GM19025 (cell line): Measurements from ENCODE around the gene NPHP1.
"Not testable (repeated sequence)": the region's sequence is repeated elsewhere in the genome, so short reads cannot be mapped to it uniquely, and the experiment has no call there.

Experiments
- ATAC-seq: cut with Tn5 transposase; IDR thresholded peaks from one replicate; pipeline ENCODE4 v1.9.1; 2021; ENCODE audit warnings: mild to moderate bottlenecking, low read depth, moderate library complexity; ENCODE audit not compliant: unreplicated experiment

The NPHP1 gene

DNA sequence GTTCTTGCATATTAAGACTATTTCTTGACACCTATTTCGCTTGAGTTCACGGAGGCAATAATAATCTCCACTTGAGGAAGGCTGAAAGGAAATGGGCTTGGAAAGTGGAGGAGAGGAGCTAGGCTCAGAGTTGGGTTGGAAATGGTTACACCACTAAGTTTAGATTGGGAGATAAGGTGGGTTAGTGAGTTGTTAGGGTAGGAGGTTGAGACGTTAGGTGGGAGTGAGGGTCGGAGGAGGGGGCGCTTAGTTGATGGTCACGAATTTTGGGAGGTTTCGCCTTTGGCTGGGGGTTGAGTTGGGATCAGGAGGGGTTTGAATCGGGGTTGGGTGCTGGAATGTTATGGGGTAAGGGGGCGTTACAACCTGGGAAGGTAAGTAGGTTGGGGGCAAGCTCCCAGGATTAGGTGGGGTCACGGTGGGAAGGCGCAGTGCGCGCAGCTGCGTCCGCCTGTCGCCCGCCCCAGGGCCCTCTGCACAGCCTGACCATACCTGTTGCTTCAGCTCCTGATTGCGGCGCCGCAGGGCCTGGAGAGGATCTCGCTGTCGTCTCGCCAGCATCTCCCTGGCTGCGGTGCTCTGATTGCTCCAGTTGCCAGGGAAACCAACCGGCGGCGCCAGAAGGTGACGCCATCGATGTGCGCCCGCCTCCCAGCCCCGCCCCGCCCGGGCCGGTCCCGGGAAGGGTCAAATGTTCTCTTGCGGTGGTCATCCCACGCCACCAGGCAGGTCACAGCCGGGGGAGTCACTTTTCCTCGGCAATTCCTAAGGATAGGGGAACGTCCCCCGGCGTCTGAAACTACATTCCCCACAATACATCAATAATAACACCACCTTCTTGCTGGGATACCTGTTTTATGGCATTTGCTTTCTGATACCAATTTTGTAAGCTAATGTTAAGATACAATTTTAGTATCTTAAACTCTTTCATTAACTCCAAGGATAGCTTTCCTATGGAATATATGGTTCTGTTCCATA lies at the start of gene NPHP1:
NPHP1 (minus strand) TSS at position 606 of the 978 bp plus-strand sequence; CDS start at position 561, 45 bp downstream.
- peak; percentile 99 for ATAC-seq

DNA sequence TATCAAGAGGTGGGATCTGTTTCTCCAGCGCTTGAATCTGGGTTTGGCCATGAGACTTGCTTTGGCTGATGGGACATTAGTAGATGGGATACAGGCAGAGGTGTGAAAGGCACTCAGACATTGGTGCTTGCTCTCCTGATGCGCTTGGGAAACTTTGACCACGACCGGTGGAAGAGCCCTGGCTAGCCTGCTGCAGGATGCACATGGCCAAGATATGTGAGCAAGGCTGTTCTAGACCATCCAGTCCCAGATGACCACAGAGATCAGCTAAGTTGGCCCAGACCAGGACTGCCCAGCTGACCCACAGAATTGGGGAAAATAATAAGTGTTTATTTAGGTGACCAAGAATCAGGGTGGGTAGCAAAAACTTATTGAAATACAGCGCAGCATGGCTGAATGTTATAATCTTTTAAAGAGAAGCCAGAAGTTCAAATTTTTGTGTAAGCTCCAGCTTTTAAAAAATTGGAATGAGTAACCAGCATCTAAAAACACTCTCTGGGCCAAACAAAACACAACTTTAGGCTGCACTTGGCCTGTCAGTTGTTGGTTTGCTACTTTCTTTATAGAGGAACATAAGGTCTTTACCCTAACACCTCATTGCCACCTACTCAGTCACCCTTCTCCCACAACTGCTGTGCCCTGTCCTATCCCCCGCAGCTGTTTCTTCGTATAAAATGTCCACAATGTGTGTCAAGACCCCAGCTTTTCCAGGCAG lies 43.4 kb upstream of the NPHP1 start:
- not testable (repeated sequence) for ATAC-seq

DNA sequence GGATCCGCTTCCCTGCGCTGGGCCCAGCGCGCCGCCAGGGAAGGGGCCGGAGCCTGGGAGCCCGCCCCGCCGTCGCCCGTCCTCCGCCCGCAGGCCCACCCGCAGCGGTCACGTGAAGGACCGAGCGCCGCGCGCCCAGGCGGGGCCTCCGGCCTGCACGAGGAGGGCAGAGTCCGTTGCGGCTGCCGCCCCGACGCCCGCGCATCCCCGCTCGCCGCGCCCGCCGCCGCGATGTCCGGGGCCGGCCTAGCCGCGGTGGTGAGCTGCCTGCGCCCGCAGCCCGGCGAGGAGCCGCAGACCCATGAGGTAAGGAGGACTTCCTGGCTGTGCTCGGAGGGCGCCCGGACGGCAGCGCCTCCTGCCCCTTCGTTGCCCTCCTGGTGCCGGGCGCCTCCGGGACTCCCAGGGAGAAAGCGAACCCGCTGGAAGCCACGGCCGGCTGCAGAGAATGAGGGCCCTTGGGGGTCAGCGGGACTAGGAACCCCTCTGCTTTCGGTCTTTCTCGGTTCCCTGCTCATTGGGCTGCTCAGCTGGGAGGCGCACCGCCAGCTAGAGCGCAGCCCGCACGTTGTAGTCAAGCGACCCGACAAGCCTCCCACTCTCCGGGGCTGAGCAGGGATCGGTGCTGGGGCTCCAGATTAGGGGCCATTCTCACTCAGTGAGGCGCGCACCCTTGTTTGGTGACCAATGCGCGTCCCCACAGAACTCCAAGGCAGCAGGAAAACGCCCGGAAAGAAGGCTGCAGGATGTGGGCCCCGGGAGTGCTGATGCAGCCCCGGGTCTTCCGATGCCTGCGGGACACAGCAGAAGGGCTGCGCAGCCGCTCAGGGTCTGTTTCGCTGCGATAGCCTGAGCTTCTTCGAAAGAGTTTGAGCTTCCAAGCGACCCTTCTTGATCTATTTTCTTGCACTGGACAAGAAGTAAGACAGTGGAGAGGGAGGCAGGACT lies 40.9 kb upstream of the NPHP1 start:
- ATAC-seq = not testable (repeated sequence)

DNA sequence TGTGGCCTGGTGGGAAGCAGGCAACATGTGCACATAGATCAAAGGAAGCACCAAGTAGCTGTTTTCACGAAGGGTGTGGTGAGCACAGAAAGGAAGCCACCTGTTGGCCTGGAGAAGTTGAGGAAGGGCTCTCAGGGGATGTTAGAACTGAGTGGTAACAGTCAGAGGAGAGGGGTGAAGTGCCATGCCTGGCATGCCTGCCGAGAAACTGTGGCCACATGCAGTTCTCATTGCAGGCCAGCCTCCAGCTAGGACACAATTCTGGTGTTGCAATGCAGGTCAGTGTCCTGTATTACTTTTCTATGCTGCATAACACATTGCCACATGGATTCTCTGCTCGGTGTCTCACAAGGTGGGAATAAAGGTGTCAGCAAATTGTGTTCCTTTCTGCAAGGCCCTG lies 38.5 kb upstream of the NPHP1 start:
- not testable (repeated sequence) for ATAC-seq

DNA sequence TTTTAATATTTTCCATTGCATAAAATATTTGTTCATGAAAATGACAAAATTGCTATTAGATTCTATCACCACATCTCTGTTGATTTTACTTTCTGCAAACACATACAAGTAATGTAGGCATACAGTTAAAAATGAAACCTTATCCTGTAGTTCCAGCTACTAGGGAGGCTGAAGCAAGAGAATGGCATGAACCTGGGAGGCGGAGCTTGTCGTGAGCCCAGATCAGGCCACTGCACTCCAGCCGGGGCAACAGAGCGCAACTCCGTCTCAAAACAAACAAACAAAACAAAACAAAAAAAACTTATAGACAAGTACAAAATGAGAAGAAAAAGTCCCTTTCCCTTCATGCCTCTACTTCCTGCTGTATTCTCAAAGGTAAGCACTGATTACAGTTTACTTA lies 29.7 kb upstream of the NPHP1 start:
- not testable (repeated sequence) for ATAC-seq

DNA sequence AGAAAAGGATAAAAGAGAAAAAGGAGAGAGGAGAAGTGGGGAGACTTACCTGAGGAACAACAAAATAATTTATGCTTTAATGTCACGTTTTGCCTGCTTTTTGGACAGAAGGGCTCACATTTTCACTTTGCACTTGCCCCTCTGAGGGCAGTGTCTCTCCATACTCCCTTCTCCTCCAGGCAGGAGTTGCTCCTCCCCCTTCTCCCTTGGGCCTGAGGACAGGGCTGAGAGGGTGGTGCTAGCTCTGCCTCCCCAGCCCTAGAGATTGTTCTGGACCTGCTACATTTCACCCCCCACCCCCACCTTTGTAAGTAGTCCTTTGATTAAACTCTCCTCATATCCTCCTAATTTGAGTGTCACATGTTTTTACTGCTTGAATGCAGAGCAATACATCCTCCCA lies 25.1 kb upstream of the NPHP1 start:
- ATAC-seq = not testable (repeated sequence)

DNA sequence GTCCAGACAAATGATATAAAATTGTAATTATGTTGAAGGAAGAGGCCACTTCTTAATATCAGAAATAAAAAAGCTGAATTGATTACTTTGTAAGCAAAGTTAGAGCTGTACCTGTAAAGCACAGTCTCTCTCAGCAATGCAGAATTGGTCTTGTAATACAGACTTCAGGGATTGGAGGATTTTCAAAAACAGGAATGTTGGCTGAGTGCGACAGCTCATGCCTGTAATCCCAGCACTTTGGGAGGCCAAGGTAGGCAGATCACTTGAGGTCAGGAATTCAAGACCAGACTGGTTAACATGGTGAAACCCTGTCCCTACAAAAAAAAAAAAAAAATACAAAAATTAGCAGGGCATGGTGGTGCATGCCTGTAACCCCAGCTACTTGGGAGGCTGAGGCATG lies 17.8 kb upstream of the NPHP1 start:
- not testable (repeated sequence) for ATAC-seq

DNA sequence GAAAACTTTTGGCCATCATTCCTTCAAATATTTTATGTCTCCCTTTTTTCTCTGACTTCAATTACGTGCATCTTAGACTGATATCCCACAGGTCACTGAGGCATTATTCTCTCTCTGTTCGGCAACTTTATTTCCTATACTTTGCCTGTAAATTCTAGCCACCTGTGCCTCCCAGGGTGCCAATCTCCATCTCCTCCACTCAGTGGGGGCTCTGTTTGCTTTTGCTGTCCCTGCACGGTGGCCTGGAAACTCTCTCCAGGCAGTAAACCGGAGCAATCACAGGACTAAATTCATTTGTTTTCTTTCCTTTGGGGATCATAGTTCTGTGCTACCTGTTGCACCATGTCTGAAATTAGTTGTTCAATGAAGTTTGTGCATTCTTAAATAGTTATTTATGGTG lies 17.1 kb upstream of the NPHP1 start:
- ATAC-seq = no peak

DNA sequence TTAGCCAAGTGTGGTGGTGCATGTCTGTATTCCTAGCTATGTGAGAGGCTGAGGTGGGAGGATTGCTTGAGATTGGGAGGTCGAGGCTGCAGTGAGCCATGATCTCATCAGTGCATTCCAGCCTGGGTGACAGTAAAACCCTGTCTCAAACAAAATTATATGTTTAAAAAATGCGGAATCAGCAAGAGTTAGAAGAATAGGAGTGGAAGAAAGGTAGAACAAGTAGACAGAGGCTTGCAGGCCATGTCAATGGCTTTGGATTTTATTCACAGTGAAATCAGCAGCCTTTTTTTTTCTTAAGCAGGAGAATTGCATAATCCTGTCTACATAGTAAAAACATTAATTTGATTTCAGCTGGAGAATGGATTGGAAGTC lies 15.4 kb upstream of the NPHP1 start:
- ATAC-seq = no peak

DNA sequence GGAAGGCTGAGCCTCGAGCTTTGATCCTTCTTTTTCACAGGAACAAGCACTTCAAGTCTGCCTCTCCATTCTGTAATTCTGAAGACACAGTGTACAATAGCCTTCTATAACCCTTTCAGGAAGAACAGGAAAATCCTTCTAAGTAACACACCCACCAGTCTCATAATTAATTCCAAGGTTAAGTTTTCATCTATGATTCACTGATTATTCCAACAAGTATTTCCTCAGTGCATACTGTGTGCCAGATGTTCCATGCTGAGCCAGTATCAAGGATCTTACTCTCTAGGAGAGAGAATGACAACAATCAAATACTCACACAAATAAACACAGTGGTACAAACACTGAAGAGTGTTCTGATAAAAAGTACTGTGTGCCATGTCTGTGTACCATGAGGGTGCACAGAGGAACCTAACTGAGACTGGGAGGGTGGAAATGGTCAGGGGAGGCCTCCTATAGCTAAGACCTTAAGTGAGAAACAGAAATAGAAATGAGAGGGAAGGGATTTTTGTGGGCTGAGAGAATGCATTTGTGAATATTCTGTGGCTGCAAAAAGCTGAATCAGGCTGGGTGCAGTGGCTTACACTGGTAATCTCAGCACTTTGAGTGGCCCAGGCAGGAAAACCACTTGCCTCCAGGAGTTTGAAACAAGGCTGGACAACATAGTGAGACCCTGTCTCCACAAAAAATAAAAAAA lies 14.8 kb upstream of the NPHP1 start:
- ATAC-seq = no peak

DNA sequence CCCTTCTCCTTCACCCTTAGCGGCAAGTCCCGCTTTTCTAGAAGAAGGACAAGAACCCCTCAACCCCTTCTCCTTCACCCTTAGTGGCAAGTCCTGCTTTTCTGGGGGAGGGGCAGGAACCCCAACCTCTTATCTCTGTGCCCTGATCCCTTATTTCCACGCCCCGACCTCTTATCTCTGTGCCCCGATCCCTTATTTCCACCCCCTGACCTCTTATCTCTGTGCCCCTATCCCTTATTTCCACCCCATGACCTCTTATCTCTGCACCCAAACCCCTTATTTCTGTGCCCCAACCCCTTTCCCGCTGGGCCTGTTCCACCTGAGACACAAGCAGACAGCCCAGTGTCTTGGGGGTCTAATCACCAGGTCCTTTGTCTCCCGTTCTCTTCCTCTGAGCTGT lies 14.1 kb upstream of the NPHP1 start:
- ATAC-seq = not testable (repeated sequence)

DNA sequence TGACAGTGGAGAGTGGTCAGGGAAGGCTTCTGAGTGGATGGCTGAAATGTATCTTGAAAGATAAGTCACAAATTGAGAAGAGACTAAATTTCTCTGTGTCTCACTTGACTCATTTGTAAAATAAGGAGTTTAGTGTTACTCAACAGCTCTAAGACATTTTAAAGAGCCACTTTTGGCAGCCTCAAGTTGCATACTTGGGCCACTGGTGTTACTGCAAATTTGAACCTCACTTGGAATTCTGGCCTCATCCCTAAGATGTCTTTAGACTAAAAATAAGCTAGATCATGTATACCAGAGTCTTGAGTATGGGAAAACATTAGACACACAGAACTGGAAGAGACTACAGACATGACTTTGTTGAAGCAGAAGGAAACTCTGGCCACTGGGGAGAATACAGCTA lies 12.0 kb upstream of the NPHP1 start:
- ATAC-seq = no peak

DNA sequence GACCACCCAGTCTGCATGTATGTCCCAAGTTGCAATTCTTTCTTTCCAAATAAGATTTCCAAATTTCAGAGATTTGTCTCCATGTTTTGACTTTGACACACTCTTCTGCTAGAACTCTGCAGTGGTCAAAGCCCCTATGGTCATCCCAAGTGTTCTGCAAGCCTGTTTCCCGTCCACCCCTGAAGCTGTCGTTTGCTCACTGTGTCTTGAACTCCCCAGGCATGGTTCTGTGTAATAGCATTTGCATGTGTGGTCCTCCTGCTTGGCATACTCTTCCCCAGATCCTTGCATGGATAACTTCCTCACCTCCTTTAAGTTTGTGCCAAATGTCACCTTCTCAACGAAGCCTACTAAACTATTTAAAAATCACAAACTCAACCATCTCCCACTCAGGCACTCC lies 11.4 kb upstream of the NPHP1 start:
- no peak for ATAC-seq

DNA sequence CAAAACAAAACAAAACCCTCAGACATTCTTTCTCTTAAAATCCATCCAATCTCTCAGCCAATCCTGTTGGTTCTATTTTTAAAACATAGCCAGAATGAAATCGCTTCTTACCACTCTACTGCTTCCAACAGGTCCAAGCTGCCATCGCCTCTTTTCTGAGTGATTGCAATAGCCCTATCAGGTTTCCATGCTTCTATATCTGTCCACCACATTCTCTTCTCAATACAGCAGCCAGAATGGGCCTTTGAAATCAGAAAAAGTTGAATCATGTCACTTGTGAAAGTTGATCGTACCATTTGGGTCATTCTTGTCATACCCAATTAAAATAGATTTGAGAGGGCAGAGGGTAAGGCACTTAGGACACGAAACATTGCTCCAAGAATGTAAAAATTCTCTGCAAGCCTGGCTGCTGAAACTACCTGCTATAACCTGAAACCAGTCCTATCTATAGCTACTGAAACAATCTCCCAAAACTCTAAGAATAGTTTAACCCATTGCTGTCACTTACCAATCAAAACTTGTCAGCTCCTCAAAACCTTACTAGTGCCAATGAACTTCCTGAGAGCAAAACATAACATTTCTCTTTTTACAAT lies 10.8 kb upstream of the NPHP1 start:
- no peak for ATAC-seq

DNA sequence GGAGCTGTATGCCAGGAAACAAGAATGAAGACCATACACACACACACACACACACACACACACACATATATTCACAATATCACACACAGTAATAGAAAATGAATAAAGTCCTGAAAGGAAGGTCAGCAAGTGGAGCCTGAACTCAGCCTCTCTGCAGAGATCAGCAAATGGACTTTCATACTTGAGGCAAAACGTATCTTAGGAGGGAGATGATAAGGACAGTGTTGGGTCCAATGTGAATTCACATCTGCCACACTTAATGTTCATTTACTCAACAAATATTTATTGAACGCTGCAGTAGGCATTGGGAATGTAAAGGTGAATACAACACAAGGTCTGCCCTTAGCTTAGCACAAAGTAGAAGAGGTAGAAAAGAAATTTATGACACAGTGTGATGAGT lies 10.3 kb upstream of the NPHP1 start:
- no peak for ATAC-seq

DNA sequence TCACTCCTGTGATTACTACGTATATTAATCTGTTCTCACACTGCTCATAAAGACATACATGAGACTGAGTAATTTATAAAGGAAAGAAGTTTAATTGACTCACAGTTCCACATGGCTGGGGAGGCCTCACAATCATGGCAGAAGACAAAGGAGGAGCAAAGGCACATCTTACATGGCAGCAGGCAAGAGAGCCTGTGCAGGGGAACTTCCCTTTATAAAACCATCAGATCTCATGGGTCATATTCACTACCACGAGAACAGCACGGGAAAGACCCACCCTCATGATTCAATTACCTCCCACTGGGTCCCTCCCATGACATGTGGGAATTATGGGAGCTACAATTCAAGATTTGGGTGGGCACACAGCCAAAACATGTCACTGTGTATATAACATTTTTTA lies 8.7 kb upstream of the NPHP1 start:
- ATAC-seq = not testable (repeated sequence)

DNA sequence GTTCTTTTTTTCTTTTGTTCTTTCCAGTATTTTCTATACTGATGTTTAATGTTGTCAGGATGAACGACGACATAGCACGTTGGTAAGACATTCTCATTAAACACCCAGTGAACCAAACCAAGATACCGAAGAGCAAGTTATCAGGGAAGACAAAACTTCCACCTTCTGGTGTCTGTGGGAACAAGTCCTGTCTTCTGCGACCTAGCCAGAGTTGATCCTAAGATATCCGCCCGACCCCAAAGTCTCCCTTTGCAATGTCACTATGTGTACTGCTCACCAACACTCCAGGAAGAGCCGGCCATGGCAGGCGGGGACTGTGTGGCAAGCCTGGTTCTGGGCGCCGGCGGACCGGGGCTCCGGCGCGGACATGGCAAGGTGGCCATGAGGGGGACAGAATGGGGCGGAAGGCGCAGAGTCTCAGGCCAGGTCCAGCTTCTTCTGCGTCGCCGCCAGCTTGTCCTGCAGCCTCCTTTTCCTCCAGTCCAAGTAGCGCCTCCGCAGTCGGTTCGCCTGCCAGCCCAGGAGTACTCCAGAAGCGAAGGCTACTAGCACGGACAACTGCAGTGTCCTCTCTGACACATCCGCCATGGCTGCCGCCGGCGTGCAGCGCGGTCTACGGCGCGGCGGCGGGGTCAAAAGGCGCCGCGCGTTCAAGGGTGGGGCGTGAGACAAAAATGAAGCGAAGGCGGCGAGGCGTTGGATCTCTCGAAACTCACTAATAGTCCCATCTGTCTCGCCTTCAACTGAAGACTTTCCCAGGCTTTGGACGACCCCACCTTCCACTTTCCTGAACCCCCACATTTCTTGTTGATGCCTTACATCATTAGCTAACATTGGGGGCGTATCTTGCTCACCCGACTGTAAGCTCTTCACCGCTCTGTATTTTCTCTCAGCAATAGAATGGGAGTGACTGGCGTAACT lies 7.4 kb upstream of the NPHP1 start, which contains the start of gene MTLN:
MTLN (minus strand) TSS at position 610 of the 921 bp plus-strand sequence; CDS start at position 588, 22 bp downstream.
- ATAC-seq = peak; percentile 92
